Chondrocyte (in vitro differentiated cells): ENCODE measurements around the gene SETBP1. TPM values are rescaled to one million over a fixed set of nuclear protein-coding genes. Genes with fewer than 3 reads are reported as not detected.
A peak's percentile ranks its signal among the peaks of the same experiment; 100 is the strongest.

Experiments used
- DNase-seq: peaks from one replicate; pipeline ENCODE4 v3.0.0; 2021; ENCODE audit warnings: mixed read lengths, low spot score
- H3K27ac Mint-ChIP-seq: one replicate; pipeline ENCODE4 v1.8.0; 2021; ENCODE audit warnings: mild to moderate bottlenecking, moderate library complexity, mixed read lengths; ENCODE audit not compliant: unreplicated experiment
- H3K27me3 Mint-ChIP-seq: 2 replicates; pipeline ENCODE4 v1.8.0; 2021; ENCODE audit warnings: low read depth, mixed read lengths
- H3K36me3 Mint-ChIP-seq: 2 replicates; pipeline ENCODE4 v1.8.0; 2021; ENCODE audit warnings: low read depth, mixed read lengths
- H3K4me1 Mint-ChIP-seq: 2 replicates; pipeline ENCODE4 v1.8.0; 2021; ENCODE audit warnings: low read depth, mild to moderate bottlenecking, mixed read lengths
- H3K4me3 Mint-ChIP-seq: one replicate; pipeline ENCODE4 v1.8.0; 2021; ENCODE audit warnings: mild to moderate bottlenecking, moderate library complexity, mixed read lengths; ENCODE audit not compliant: unreplicated experiment
- H3K9me3 Mint-ChIP-seq: 2 replicates; pipeline ENCODE4 v1.8.0; 2021; ENCODE audit warnings: low read depth, mixed read lengths
- total RNA-seq: library from RNA; stranded (reverse); gene quantifications from 3 replicates; pipeline ENCODE4 v1.2.1, GENCODE V29; 2021
- TF ChIP-seq, protein P1 (sequence below): fragments of 200-600 bp; sonication (generic); IDR thresholded peaks from 2 replicates; pipeline ENCODE4 v1.5.0; 2021; ENCODE audit warnings: antibody characterized with exemption, mild to moderate bottlenecking, moderate library complexity

SETBP1 gene
- total RNA-seq, 1 donor from 2014 or later = 29.3 TPM

DNA sequence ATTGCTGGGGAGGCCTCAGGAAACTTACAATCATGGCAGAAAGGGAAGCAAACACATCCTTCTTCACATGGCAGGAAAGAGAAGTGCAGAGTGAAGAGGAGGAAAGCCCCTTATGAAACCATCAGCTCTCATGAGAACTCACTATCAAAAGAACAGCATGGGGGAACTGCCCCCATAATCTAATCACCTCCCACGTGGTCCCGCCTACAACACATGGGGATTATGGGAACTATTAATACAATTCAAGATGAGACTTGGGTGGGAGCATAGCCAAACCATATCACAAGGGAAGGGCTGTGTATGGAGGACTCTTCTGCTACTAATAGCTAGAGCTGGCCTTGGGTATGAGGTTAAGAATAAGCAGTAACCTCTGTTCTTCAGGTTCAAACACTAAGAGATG lies 8.8 kb upstream of the SETBP1 start:
- Mint-ChIP-seq H3K4me3 (no peak overlapping the region), H3K4me1 (no peaks in the 10 kb centered on the region), H3K27ac (no peak overlapping the region), H3K36me3 (peaks cover 2% of the 10 kb centered on the region), H3K27me3 (no peaks in the 10 kb centered on the region), H3K9me3 (no peaks in the 10 kb centered on the region)
- TF ChIP-seq, protein P1, sequence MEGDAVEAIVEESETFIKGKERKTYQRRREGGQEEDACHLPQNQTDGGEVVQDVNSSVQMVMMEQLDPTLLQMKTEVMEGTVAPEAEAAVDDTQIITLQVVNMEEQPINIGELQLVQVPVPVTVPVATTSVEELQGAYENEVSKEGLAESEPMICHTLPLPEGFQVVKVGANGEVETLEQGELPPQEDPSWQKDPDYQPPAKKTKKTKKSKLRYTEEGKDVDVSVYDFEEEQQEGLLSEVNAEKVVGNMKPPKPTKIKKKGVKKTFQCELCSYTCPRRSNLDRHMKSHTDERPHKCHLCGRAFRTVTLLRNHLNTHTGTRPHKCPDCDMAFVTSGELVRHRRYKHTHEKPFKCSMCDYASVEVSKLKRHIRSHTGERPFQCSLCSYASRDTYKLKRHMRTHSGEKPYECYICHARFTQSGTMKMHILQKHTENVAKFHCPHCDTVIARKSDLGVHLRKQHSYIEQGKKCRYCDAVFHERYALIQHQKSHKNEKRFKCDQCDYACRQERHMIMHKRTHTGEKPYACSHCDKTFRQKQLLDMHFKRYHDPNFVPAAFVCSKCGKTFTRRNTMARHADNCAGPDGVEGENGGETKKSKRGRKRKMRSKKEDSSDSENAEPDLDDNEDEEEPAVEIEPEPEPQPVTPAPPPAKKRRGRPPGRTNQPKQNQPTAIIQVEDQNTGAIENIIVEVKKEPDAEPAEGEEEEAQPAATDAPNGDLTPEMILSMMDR = no peak
- DNase-seq = no peak

DNA sequence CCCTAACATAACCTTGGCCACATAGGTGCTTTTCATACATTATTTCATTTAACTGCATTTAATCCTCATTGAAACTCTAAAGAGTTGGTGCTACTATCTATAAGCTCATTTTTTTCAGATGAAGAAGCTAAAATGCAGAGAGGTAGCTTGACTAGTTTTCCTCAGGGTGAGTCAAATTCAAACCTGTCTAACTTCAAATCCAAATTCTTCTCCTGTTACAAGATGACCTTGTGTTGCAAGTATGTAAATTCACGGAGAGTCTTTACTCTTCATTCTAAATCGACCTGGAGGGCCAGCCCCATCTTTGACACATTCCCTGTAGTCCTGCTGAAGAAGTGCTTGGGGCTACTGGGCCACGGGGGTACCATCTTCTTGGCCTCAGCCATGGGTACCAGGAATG lies 8.2 kb upstream of the SETBP1 start:
- peaks cover 2% of the 10 kb centered on the region for H3K36me3 Mint-ChIP-seq
- no peak for DNase-seq
- H3K9me3 Mint-ChIP-seq = no peaks in the 10 kb centered on the region
- no peaks in the 10 kb centered on the region for H3K27me3 Mint-ChIP-seq
- TF ChIP-seq, protein P1 = no peak
- no peak overlapping the region for H3K27ac Mint-ChIP-seq
- no peaks in the 10 kb centered on the region for H3K4me1 Mint-ChIP-seq
- H3K4me3 Mint-ChIP-seq = no peak overlapping the region

DNA sequence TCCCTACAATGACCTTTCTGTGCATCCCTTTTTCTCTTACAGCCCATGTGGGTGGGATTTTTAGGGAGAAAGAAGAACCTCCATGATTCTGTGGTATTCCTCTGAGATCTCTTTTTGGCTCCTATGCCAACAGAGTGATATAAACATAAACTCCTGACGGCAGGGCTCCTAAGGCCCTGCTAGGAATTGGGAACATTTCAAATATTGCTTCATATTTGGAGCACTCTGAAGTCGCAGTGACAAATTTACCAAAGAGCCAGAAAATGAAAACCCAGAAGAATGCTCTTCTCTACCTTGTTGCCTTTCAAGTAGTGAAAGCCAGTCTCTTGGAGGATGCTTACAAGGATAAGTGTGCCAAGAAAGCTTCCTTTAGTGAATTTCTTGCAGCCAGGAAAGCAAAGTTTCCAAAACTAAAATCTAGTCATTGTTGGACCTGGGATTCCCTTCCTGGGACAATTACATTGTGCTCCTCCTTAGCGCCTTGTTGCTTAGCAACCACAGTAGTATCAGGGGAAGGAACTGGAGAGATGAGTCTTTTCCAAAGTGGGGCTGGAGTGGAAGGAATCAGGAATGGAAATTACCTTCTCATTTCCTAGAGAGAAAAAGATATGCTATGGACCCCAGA lies 7.3 kb upstream of the SETBP1 start:
- Mint-ChIP-seq H3K27ac (no peak overlapping the region), H3K4me1 (peaks cover 6% of the 10 kb centered on the region), H3K27me3 (no peaks in the 10 kb centered on the region), H3K36me3 (peaks cover 2% of the 10 kb centered on the region), H3K4me3 (no peak overlapping the region), H3K9me3 (no peaks in the 10 kb centered on the region)
- TF ChIP-seq, protein P1 = no peak
- no peak for DNase-seq

DNA sequence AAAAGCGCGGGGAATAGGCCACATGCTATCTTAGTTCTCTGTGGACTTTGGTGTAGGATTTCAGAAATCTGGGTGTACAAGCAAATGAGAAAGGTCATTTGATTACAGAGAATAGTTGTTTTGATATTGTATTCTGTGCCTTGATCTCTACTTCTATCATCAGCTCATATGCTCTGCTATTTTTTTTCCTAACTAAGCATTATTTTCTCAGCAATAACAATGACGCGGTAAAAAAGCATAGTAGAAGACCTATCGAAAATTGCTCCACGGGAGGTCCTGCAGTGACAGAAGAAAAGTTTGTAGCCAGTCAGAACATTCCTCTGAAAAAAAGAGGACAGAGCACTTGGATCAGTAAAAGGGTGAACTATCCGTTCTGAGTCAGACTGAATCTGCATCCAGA lies 2.8 kb upstream of the SETBP1 start:
- H3K27me3 Mint-ChIP-seq = no peaks in the 10 kb centered on the region
- H3K36me3 Mint-ChIP-seq = no peaks in the 10 kb centered on the region
- no peak for DNase-seq
- H3K27ac Mint-ChIP-seq = no peak overlapping the region
- no peak overlapping the region for H3K4me3 Mint-ChIP-seq
- H3K9me3 Mint-ChIP-seq = no peaks in the 10 kb centered on the region
- H3K4me1 Mint-ChIP-seq = peaks cover 10% of the 10 kb centered on the region
- TF ChIP-seq, protein P1 = no peak

DNA sequence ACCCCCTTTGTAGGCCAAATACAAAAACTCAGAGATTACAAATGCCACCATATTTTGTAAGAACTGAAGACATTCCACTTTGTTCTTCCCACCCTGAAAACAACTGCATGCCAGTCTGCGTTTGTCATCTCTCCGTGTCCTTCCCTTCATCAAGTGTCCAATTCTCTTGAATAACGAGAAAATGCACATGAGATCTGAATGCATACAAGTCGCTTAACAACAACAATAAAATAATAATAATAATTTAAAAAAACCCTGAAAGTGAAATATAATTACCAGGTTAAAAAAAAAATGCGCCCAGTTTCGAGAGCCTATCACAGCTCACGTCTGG lies 2.0 kb upstream of the SETBP1 start:
- peaks cover 10% of the 10 kb centered on the region for H3K4me1 Mint-ChIP-seq
- H3K9me3 Mint-ChIP-seq = no peaks in the 10 kb centered on the region
- H3K27ac Mint-ChIP-seq = no peak overlapping the region
- peak overlapping the region; percentile 63 for H3K4me3 Mint-ChIP-seq
- H3K36me3 Mint-ChIP-seq = no peaks in the 10 kb centered on the region
- TF ChIP-seq, protein P1 = no peak
- no peak for DNase-seq
- H3K27me3 Mint-ChIP-seq = no peaks in the 10 kb centered on the region
